ENCODE results near the gene DHRS3. TPM values are rescaled to one million over a fixed set of nuclear protein-coding genes. Genes with fewer than 3 reads are reported as not detected.

DHRS3 gene
- total and polyA plus RNA-seq, 5 experiments from 2014 or later, result 17.7 to 91.0 (median 31.0) TPM

DNA sequence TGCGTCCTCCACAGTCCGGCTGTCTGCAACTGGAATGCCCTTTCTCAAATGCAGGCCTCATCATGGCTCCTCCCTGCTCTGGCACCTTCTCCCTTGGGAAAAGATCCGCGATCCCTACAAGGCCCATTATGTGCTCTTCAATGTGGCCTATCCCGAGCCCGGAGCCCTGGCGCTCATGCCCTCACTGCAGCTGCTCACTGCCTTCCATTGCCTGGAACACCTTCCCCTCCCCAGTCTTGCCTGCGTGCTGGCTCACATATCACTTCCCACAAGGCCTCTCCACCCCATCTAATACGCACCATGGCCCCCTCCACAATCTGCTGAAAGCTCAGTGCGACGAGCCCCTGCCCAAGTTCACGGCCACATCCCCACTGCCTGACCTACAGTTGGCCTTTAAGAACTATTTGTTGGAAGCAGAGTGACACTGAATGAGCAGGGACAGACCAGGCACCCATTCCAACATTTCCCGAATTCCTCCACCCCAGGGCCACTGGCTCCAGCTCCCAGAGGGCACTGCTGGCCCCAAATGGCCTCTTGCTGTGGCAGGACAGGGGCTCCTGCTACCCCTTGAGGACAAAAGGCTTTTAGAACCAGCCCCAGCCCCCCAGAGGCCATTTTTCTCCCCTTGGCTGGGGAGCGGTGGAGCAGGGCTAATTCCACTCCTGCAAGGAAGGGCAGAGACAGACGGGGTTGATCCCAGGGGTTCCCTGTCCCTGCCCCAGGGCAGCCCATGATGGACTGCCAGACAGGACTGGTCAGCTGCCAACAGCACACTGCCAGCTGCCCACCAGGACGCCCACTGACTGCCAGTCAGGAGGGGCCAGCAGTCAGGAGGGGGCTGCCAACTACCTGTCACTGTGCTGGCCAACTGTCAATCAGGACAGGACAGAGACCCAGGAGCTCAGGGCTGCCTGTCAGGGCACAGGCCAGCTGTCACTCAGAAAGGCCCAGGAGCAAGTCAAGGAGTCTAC, 64.8 kb downstream of the DHRS3 start:
- Mint-ChIP-seq H3K4me1 (peaks cover 0 to 3% (median 0%) of the 10 kb centered on the region in 4 donors), H3K36me3 (no peaks in the 10 kb centered on the region), H3K27me3 (no peaks in the 10 kb centered on the region), H3K27ac (peak overlapping the region in 2 of 10 donors; percentile 12 to 76), H3K9me3 (no peaks in the 10 kb centered on the region), H3K4me3 (no peak overlapping the region)
- POLR2A ChIA-PET, result no interaction called here
- no peak for DNase-seq
- no peak for ATAC-seq

DNA sequence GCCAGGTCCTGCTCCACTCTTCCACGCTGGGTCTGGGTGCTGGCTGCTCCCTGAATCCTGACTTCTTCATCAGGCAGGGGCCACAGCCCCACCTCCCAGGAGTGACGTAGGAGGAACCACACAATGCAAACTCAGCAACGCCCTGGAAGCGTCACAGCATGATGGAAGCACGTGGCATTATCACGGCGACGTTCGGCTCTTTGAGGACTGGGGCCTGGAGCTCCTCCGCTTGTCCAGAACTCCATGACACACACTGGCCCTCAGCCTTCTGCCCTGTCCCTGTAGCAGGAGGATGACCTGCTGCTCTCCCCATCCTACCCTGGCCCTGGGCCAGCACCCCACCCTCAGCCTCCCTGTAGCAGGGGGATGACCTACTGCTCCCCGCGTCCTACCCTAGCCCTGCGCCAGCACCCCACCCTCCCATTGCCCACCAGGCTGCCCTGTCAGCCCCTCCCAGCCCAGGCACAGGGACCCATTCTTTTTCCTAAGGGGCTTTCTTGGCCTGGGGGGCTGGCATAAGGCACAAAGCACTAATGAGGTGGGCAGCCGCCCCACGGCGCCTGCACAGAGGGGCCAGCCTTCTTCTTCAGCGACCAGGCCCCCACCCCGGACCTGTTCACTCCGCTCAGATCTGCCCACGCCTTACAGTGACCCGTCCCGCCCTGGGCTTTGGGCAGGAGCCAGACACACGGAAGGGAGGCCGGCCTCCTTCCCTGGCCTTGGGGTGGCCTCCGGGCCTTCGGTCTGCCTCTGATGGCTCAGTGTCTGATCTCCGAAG, 65.7 kb downstream of the DHRS3 start:
- no peaks in the 10 kb centered on the region for H3K9me3 Mint-ChIP-seq
- ATAC-seq, result no peak
- H3K27me3 Mint-ChIP-seq, result no peaks in the 10 kb centered on the region
- no peak overlapping the region for H3K4me3 Mint-ChIP-seq
- H3K36me3 Mint-ChIP-seq, result no peaks in the 10 kb centered on the region
- DNase-seq, result no peak
- H3K27ac Mint-ChIP-seq, result peak overlapping the region in 3 of 10 donors; percentile 12 to 62 (median 20)
- POLR2A ChIA-PET, result no interaction called here
- peaks cover 0 to 3% (median 0%) of the 10 kb centered on the region in 4 donors for H3K4me1 Mint-ChIP-seq

DNA sequence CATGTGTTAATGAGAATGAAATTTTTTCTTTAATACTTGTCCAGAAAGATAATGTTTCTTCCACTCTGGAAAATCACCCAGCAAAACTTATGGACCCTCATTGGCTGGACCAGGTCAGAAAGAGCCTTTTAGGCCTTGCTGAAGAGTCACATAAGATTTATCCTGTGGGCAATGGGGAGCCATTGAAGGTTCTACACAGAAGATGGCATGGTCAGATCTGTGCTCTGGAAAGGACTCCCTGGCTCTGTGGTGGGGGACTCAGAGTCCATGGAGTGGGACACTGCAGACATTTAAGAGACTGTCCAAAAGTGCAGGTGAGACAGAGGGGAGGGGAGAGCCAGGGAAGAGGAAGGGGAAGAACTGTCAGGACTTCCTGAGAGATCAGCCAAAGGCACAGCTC, 66.4 kb downstream of the DHRS3 start:
- no peaks in the 10 kb centered on the region for H3K36me3 Mint-ChIP-seq
- no peak for DNase-seq
- H3K4me3 Mint-ChIP-seq, result no peak overlapping the region
- peaks cover 0 to 2% (median 0%) of the 10 kb centered on the region in 5 donors for H3K27me3 Mint-ChIP-seq
- no peak for ATAC-seq
- H3K9me3 Mint-ChIP-seq, result no peaks in the 10 kb centered on the region
- no peak overlapping the region for H3K27ac Mint-ChIP-seq
- POLR2A ChIA-PET, result no interaction called here
- H3K4me1 Mint-ChIP-seq, result peaks cover 0 to 3% (median 0%) of the 10 kb centered on the region in 4 donors

DNA sequence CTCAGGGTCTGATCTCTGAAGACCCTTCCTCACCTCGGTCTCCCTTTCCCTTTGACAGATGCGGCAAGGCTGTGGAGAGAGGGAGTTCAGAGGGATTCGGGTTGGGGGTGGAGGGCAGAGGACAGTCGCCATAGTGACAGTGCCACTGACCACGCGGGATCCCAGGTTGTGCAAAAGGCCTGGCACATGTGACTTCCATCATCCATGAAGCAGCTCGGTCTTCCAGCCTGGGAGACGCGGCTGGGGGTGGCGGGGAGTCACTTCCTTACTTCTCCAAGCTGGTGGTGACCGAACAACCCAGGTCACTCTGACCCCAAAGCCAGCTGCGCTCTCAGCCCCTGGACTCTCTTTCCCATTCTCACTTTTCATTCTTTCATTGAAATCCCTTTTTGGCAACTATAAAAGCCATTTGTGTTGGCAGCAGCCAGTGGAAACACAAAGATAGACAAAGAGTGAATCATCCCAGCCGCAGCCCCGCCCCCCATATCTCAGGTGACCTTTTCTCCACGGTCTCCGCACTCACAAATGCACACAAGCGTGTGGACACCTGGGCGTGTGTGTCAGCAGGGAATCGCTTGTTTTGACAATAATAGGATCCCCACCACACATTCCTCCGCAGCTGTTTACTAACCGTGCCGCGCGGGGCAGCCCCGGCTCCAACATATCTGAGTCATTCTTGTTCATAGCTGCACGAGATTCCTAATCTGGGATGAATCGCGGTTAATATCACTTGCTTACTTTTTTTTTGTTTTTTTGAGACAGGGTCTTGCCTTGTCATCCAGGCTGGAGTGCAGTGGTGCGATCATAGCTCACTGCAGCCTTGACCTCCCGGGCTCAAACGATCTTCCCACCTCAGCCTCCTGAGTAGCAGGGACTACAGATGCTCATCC, 68.3 kb downstream of the DHRS3 start:
- H3K4me1 Mint-ChIP-seq, result peaks cover 0 to 4% (median 2%) of the 10 kb centered on the region in 4 donors
- DNase-seq (no peak), ATAC-seq (no peak)
- no peaks in the 10 kb centered on the region for H3K9me3 Mint-ChIP-seq
- H3K27me3 Mint-ChIP-seq, result peaks cover 0 to 2% (median 0%) of the 10 kb centered on the region in 5 donors
- POLR2A ChIA-PET, result interaction anchor here (0.5 kb wide), 1 partner anchor 68 kb away, joined by 3 read pairs; no protein-coding TSS in a partner anchor
- peak overlapping the region in 3 of 10 donors; percentile 16 to 52 (median 17) for H3K27ac Mint-ChIP-seq
- H3K36me3 Mint-ChIP-seq, result no peaks in the 10 kb centered on the region
- no peak overlapping the region for H3K4me3 Mint-ChIP-seq

DNA sequence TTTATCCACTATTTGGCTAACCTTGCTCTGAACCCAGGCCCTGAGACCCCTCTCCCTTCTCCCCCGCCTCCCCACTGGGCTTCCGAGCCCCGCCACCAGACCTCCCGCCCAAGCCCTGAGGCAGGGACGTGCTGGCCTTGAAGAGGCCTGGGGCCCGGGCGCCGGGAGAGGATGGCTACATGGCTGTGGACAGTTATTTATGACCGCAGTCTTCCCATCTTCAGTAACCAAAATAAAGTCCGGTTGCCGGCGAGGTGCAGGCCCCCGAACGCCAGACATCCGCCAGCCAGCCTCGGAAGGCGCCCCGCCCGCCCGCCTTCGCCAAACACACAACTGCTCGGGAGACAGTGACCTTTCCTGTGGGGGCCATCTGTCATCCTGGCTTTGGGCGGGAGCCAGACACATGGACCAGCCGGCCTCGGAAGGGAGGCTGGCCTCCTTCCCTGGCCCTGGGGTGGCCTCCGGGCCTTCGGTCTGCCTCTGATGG, 69.0 kb downstream of the DHRS3 start:
- H3K4me3 Mint-ChIP-seq, result no peak overlapping the region
- DNase-seq (no peak), ATAC-seq (no peak)
- H3K9me3 Mint-ChIP-seq, result no peaks in the 10 kb centered on the region
- H3K27ac Mint-ChIP-seq, result no peak overlapping the region
- H3K36me3 Mint-ChIP-seq, result no peaks in the 10 kb centered on the region
- H3K4me1 Mint-ChIP-seq, result peaks cover 0 to 4% (median under 1%) of the 10 kb centered on the region in 4 donors
- H3K27me3 Mint-ChIP-seq, result peaks cover 0 to 2% (median 0%) of the 10 kb centered on the region in 5 donors
- POLR2A ChIA-PET, result no interaction called here

DNA sequence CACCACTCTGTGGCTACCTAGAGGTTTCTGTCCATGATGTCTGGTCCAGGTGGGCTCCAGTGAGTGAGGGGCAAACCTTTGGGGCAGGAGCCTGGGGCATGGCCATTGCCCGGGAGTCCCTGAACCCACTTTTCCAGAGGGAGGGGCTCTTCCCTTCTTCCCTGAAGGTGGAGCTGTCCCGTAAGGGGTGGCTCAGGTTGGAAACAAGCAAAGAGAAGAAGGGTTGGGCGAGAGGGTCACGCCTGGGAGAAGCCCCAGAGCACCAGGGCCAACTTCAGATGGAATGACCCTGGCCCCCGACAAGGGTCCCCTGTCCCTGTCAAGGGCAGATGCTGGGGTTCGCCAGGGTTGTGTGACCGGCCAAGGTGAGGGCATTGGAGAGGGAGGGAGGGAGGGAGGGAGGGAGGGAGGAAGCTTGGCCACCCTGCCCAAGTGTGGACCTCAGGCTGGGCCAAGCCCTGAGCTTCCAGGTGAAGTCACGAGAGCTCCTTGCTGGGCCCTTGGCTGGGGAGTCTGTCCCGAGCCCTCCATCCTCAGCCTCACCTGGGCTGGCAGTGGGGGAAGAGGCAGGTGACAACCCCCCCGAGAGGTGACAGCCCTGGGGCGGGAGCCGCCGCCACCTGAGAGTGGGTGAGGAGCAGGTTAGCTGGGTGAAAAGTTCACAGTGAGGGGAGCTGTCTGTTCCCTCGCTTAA, 69.6 kb downstream of the DHRS3 start:
- ATAC-seq (no peak), DNase-seq (no peak)
- no peaks in the 10 kb centered on the region for H3K36me3 Mint-ChIP-seq
- H3K4me1 Mint-ChIP-seq, result peaks cover 0 to 4% (median 0%) of the 10 kb centered on the region in 4 donors
- peak overlapping the region in 1 of 10 donors; percentile 64 for H3K27ac Mint-ChIP-seq
- POLR2A ChIA-PET, result no interaction called here
- peaks cover 0 to 2% (median 0%) of the 10 kb centered on the region in 5 donors for H3K27me3 Mint-ChIP-seq
- no peak overlapping the region for H3K4me3 Mint-ChIP-seq
- no peaks in the 10 kb centered on the region for H3K9me3 Mint-ChIP-seq

DNA sequence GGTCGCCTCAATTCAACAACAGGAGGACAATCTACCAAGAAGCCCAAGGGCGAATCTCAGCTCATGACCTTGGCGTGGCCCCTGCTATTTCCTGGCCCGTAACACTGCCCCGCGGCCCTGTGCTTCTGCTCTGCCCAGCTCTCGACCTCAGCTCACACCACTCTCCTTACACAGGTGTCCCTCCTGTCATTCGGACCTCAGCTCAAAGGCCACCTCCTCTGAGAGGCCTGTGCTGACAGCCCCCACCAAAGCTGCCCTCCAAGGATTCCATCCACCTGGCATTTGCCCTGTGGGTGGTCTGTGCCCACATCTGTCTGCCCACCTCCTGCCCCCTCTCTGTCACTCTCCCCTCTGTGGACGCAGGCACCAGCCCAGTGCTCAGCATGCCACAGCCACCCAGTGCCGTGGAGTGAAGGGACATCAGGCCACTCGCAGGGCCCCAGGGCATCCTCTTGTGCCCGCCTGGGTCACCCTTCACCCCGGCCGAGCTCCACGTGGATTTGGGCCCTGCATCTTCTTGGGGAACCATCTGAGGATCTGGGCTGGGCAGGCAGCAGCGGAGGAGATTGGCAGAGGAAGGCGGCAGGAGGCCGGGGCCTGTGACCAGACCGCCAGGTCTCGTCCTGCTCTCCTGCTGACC, 70.3 kb downstream of the DHRS3 start:
- Mint-ChIP-seq H3K27ac (peak overlapping the region in 4 of 10 donors; percentile 21 to 71 (median 50)), H3K9me3 (no peaks in the 10 kb centered on the region), H3K36me3 (no peaks in the 10 kb centered on the region), H3K4me3 (no peak overlapping the region), H3K27me3 (peaks cover 0 to 2% (median 0%) of the 10 kb centered on the region in 5 donors), H3K4me1 (peaks cover 0 to 4% (median 0%) of the 10 kb centered on the region in 4 donors)
- POLR2A ChIA-PET, result no interaction called here
- no peak for ATAC-seq
- no peak for DNase-seq

DNA sequence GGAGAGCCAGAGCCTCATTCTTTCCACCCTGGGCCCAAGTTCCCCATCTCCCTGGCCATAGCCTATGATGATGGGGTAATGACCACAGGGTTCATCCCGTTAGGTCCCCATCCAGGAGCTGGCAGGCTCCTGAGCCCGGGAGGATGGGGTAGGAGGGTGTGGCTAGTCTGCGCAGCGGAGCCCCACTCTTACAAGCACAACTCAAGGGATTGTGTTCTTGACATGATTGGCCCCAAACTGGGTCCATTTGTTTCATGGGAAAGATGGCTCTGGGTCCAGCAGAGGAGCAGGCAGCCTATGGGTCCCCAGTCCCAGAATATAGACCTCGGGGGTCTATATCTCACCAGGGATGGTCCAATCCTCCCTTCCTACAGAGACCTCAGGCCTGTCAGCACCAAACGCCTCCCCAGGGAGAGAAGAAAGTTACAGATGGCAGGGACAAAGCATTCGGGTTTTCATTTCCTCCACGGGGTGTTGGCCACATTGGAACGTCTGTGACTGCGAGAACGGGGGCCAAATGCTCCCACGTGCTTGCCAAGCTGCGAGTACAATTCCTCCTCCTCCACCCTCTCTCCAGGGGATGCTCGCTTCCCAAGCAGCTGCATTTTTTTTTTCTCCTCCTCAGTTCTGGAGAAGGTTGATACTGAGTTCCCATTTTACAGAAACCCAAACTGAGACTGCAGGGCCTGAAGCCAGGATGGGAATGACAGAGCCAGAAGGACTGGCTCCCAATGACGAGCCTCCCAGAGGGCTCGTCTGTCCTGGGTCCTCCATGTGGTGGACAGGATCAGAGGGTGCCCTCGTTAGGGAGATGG, 71.0 kb downstream of the DHRS3 start:
- H3K27me3 Mint-ChIP-seq, result peaks cover 0 to 2% (median 0%) of the 10 kb centered on the region in 5 donors

DNA sequence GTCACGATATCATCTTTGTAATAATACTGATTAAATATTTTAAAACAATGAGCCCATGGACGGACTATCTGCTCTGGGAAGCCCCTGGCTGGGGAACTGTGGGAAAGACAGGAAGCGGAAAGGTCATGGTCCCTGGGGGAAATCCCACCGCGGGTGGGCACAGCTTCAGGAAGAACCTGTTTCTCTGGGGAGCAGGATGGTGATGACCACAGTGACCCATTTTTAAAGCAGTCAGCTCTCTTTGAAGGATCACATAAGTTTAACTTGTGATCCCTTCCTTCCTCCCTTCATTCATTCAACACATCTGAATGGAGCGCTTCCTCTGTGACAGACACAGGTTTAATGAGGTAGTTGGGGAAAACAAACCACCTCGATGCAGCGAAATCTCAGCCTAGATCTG, 73.0 kb downstream of the DHRS3 start:
- Mint-ChIP-seq H3K36me3 (no peaks in the 10 kb centered on the region), H3K4me3 (no peak overlapping the region), H3K27ac (no peak overlapping the region), H3K9me3 (no peaks in the 10 kb centered on the region), H3K4me1 (peaks cover 0 to 5% (median 2%) of the 10 kb centered on the region in 4 donors), H3K27me3 (peaks cover 0 to 2% (median 0%) of the 10 kb centered on the region in 5 donors)
- no peak for DNase-seq
- no peak for ATAC-seq
- POLR2A ChIA-PET, result no interaction called here

More for the DNA sequence above, 71.0 kb downstream of the DHRS3 start:
- no peaks in the 10 kb centered on the region for H3K36me3 Mint-ChIP-seq
- POLR2A ChIA-PET, result no interaction called here
- ATAC-seq (no peak), DNase-seq (no peak)
- peaks cover 0 to 5% (median 2%) of the 10 kb centered on the region in 4 donors for H3K4me1 Mint-ChIP-seq
- H3K4me3 Mint-ChIP-seq, result no peak overlapping the region
- peak overlapping the region in 1 of 10 donors; percentile 64 for H3K27ac Mint-ChIP-seq
- H3K9me3 Mint-ChIP-seq, result no peaks in the 10 kb centered on the region

DNA sequence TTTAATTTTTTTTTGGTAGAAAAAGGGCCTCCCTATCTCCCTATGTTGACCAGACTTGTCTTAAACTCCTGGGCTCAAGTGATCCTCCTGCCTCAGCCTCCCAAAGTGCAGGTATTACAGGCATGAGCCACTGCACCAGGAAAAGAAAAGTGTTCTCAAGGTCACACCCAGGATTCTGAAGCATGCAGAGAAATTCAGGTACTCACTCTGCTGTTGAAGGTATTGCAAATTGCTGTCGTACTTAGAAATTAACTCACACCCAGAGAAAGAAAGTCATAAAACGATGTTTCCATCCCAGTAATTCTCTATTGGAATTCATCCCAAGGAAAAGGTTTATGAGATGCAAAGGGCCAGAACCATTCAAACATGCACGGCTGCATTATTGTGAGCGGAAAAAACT, 73.7 kb downstream of the DHRS3 start:
- Mint-ChIP-seq H3K4me1 (peaks cover 0 to 5% (median 2%) of the 10 kb centered on the region in 4 donors), H3K27ac (peak overlapping the region in 1 of 10 donors; percentile 66), H3K4me3 (no peak overlapping the region), H3K27me3 (peaks cover 0 to 2% (median 0%) of the 10 kb centered on the region in 5 donors), H3K9me3 (no peaks in the 10 kb centered on the region), H3K36me3 (no peaks in the 10 kb centered on the region)
- ATAC-seq (no peak), DNase-seq (no peak)
- POLR2A ChIA-PET, result no interaction called here

All from naive thymus-derived CD8-positive, alpha-beta T cell (primary cell).